HG03139 (cell line): ENCODE measurements around the gene CYLD.

ENCODE experiments used
- ATAC-seq: cut with Tn5 transposase; IDR thresholded peaks from one replicate; pipeline ENCODE4 v1.9.1; 2021; ENCODE audit not compliant: unreplicated experiment

CYLD gene

GRCh38 chr16:50737420-50737959 is 4.4 kb upstream of the CYLD start:
- no peak for ATAC-seq

DNA sequence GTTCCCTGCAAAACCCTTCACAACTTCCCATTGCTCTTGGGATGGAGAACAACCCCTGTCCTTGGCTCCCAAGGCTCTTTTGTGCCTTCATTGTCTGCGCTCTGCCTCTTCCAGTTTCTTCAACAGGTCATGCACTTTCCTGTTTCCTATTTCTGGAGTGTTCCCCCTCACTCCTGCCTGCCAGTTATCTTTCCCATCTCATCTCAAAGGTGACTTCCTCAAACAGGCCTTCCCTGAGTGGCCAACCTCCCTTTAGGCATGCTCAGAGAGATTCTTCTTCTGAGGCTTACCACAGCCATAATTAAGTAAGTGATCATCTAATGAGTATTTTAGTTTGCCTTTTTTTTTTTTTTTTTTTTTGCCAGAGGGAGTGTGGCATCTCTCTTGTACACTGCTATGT is 2.9 kb upstream of the CYLD start:
- no peak for ATAC-seq

DNA sequence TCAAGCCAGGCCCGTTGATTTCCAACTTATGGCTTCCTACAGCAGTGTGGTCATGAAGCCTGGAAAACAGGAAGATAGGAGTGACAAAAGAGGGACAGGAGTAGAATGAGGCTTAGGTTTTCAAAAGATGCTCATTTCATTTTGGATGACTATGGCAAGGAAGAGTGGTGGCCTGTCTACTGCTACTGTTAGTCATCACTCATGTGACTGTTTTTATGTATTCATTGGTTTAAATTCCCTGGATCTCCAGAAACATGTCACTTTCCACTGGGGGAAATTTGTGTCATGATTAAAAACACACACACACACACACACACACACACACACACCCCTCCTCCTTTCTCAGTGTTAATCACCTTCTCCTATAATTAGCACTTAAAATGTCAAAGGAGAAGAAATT is 1.1 kb upstream of the CYLD start:
- no peak for ATAC-seq

DNA sequence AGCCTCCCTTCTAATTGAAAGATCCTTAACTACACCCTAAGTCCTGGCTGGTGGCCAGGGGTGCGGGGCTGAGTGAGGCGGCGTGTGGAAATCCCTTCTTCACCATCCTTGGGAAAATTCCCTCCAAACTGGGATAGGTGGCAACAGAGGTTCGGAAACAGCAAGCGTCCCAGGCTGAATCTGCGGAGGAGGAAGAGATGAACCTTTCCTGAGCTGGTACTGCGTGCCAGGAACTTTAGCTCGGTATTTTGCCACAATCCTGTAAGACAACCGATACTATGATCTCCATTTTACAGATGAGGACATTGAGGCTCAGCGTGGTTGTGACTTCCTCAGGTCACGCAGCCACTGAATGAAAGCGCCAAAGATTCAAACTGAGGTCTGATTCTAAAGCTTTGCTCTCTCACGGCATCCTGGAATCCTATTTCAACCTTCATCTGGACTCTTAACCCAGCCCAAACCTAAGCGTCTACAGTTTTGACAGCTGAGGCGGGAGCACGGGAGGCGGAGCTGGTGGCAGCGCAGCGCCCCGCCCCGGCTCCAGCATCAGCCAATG is 583 bp upstream of the CYLD start:
- ATAC-seq, result no peak

- no peak for ATAC-seq
Measured at GRCh38 chr16:50742576-50743200, 802 bp downstream of the CYLD start.

DNA sequence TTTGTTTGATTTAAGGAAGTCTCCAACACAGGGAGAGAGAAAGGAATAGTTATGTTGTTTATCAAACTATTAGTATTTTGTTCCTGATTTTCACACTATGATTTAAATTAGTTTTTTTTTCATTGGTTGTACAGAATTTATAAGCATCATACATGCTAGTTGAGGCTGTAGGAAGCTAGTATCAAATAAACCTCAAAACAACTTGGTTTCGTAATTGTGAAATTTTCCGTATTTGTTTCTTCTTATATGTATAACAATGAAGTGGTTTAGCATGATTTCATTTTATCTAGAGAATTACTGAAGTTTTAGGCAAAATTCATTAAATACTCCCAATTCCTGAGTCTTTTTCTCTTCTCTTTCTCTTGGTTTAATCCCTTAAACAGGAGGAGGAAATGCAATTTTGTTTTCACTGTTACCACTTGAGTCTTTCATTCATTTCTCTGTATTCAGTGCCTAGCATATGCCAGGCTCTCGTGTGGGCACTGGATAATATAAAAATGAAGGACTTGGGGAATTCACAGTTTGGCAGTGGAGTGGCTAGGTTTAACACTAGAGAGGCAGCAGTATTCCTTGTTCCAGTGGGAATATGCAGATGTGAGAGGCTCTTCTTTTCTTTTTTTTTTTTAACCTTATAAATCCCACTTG is 1.8 kb downstream of the CYLD start:
- ATAC-seq, result no peak

GRCh38 chr16:50744881-50745280 is 3.0 kb downstream of the CYLD start:
- ATAC-seq, result no peak

GRCh38 chr16:50745940-50746339 is 4.1 kb downstream of the CYLD start:
- ATAC-seq, result no peak

- peak; percentile 64 for ATAC-seq
Measured at GRCh38 chr16:50747207-50747956, 5.5 kb downstream of the CYLD start.

DNA sequence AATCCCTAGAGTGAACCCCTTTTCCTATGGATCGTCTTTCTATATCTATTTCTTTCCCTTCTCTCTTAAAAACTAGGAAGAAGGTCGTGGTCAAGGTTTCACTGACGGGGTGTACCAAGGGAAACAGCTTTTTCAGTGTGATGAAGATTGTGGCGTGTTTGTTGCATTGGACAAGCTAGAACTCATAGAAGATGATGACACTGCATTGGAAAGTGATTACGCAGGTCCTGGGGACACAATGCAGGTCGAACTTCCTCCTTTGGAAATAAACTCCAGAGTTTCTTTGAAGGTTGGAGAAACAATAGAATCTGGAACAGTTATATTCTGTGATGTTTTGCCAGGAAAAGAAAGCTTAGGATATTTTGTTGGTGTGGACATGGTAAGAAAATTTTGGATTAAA is 9.6 kb downstream of the CYLD start:
- no peak for ATAC-seq

DNA sequence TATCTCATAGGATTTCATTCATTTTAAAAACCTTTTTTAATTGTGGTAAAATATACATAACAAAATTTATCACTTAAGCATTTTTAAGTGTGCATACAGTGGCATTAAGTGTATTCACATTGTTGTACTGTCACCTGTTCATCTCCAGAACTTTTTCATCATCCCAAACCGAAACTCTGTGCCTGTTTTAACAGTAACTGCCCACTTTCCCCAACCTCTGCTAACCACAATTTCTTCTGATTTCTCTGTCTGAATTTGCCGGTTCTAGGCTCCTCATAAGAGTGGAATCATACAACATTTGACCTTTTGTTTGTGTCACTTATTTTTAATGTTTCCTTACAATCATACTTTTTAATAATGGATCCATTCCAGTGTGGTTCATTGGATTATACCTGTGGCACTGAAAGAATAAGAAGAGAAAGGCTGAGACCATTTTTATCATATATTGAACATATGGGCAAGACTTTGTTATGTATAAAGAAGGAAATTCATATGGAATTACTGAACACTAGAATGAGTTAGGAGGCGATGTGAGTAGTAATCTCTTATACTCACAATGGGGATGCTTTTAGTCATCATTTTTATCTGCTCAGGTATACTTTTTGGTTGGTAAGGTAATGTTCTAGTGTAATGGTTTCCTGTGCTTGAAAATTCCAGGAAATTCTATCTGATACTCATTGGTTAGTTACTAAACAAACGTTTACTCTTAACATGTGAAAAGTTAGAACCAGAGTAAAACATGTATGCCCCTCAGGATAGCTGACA is 10.8 kb downstream of the CYLD start:
- ATAC-seq, result no peak

DNA sequence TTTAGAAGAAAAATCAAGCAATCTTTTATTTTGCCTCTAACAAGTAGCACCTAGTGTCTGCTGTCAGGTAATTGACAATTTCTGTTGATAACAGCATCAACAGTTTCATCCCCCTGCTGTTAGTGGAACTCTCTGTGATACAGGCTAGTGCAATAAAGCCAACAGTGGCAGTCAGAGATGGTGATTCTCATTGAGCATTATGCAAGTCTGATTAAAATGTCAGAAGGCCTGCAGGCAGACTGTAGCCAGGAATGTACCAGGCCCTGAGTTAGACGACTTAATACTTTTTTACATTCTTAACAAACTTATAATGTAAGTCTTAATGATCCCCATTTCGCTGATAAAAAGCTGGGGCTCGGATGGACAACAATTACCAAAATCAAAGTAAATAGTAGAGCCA is 14.6 kb downstream of the CYLD start:
- ATAC-seq, result no peak

GRCh38 chr16:50761267-50761666 is 19.4 kb downstream of the CYLD start:
- ATAC-seq, result no peak

GRCh38 chr16:50762241-50762640 is 20.4 kb downstream of the CYLD start:
- ATAC-seq, result no peak

DNA sequence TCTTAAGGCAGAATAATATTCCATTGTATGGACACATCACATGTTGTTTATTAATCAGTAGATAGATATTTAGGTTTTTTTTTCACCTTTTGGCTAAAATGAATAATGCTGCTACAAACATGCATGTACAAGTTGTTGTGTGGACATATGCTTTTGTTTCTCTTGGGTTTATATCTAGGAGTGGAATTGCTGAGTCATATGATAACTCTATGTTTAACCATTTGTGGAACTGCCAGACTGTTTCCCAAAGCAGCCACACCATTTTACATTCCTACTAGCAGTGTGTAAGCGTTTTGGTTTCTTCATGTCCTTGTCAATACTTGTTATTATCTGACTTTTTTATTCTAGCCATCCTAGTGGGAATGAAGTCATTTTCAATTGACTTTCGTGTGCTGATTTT is 21.3 kb downstream of the CYLD start:
- no peak for ATAC-seq

- ATAC-seq, result no peak
Measured at GRCh38 chr16:50765260-50765659, 23.4 kb downstream of the CYLD start.

DNA sequence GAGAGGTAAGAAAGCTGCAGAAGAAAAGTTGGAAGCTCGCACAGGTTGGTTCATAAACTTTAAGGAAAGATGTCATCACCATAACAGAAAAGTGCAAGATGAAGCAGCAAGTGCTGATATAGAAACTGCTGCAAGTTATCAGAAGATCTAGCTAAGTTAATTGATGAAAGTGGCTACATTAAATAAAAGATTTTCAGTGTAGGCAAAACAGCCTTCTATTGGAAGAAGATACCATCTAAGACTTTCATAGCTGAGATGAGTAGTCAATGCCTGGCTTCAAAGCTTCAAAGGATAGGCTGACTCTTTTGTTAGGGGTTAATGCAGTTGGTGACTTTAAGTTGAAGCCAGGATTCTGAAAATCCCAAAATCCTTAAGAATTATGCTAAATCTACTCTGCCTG is 24.0 kb downstream of the CYLD start:
- ATAC-seq, result no peak

DNA sequence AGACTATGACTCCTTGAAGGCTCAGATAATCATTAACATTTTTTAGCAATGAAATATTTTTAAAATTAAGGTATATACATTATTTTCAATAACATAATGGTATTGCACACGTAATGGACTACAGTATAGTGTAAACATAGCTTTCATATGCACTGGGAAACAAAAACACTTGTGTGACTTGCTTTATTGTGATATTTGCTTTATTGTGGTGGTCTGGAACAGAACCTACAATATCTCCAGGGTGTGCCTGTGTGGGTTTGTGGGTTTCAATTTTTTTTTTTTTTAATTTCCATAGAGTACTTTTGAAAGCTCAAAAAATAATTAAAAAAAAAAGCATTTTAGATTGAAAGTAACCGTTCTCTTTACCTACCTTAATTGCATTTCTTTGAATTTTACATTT is 25.3 kb downstream of the CYLD start:
- ATAC-seq, result no peak

GRCh38 chr16:50771366-50771765 is 29.5 kb downstream of the CYLD start:
- no peak for ATAC-seq

DNA sequence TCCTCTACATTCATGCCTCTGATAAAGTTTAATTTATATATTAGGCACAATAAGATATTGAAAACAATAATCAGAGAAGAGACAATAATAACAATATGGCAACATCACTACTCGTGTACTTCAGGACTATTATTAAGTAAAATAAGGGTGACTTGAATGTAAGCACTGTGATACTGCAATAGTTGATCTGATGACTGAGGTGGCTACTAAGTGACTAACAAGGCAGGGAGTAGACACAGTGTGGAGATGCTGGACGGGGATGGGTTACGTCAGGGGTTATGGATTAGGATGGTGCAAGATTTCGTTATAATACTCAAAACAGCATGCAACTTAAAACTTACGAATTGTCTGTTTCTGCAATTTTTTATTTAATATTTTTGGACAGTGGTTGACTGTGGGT is 32.5 kb downstream of the CYLD start:
- ATAC-seq, result no peak

DNA sequence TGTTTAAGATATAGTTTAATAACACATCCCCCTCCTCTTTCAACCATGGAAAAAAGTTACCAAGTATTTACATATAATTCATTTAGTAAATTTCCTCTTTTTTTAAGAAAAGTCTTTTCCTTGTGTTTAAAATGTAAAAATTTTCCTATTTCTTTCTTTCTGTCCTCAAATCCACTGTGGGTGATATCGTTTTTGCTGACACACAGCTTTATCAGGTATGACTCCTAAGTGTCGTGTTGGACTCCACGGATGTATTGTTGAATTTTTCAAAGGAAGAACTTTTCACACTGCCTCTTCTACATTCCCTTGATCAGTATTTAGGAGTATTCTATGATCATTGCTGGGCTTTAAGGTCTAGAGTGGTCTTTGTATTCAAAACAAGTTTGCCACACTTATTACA is 33.1 kb downstream of the CYLD start:
- no peak for ATAC-seq
